Measurements from ENCODE around the gene UBA1. TPM values are rescaled to one million over a fixed set of nuclear protein-coding genes. Genes with fewer than 3 reads are reported as not detected.

Gene UBA1
- total RNA-seq, 1 experiment from 2014 or later, result 275 TPM

- H3K27ac ChIP-seq (ENCODE audit: low read depth, low read length), result no peak overlapping the region
- DNase-seq (ENCODE audit: low read depth, low spot score) (no peak), ATAC-seq (no peak)
- H3K4me1 ChIP-seq (ENCODE audit: control insufficient read depth in 1 of 2, insufficient read depth in 2 of 2, low read length in 2 of 2), result no peaks in the 10 kb centered on the region
- H3K27me3 ChIP-seq (ENCODE audit: insufficient read depth, low read length), result no peaks in the 10 kb centered on the region
- no TSS peak for BruUV-seq (replicated peaks)
- H4K20me1 ChIP-seq (ENCODE audit: insufficient read depth), result no peaks in the 10 kb centered on the region
- H3K9me3 ChIP-seq (ENCODE audit: control insufficient read depth in 1 of 2, insufficient read depth in 1 of 2, low read depth in 1 of 2, low read length in 2 of 2), result no peaks in the 10 kb centered on the region
- CTCF ChIA-PET, result no interaction called here
- H3K9ac ChIP-seq (ENCODE audit: low read length), result no peak overlapping the region
- H3K4me2 ChIP-seq (ENCODE audit: low read length), result no peak overlapping the region
- RAD21 ChIA-PET (ENCODE audit: low non-redundant PET in 1 of 2, low total read pairs in 2 of 2, uncharacterized antibody in 2 of 2, unreplicated experiment in 2 of 2), result no interaction called here
- H3K4me3 ChIP-seq (replicated peaks in 1 of 2; ENCODE audit: low read depth in 1 of 2, low read length in 2 of 2), result no peak overlapping the region
- intact Hi-C loops (cut with micrococcal nuclease), result no loop called here
- H3K36me3 ChIP-seq (ENCODE audit: control insufficient read depth in 1 of 2, insufficient read depth in 2 of 2, low read length in 2 of 2), result no peaks in the 10 kb centered on the region
- H3K79me2 ChIP-seq (ENCODE audit: insufficient read depth, low read length), result peaks cover 20% of the 10 kb centered on the region
- TF ChIP-seq REST (IDR thresholded peaks at IDR 0.05; ENCODE audit: low read depth) (no peak), YY1 (IDR thresholded peaks at IDR 0.05; ENCODE audit: extremely low read depth, insufficient replicate concordance, low read depth, low read length) (no peak), SRF (IDR thresholded peaks at IDR 0.05; ENCODE audit: low read depth) (no peak), ZNF274 (IDR thresholded peaks at IDR 0.05; ENCODE audit: low read depth, low read length) (no peak), FOSL1 (IDR thresholded peaks at IDR 0.05; ENCODE audit: low read depth) (no peak), ATF3 (IDR thresholded peaks at IDR 0.05) (no peak), JUND (IDR thresholded peaks at IDR 0.05) (no peak), EZH2 (IDR thresholded peaks at IDR 0.05) (no peak), POLR2AphosphoS5 (IDR thresholded peaks at IDR 0.05; ENCODE audit: low read depth, low read length) (no peak)
- H2AFZ ChIP-seq (ENCODE audit: low read depth, low read length, poor library complexity, severe bottlenecking), result no peak overlapping the region
- no peaks in the 10 kb centered on the region for H3K9me2 ChIP-seq (ENCODE audit: insufficient read depth)
- POLR2A ChIA-PET, result no interaction called here
Measured at GRCh38 chrX:47170861-47171692, 22.6 kb upstream of the UBA1 start.
